HG02885 (cell line): ENCODE data around the gene PCDHA11.
"Not testable (repeated sequence)": the region's sequence is repeated elsewhere in the genome, so short reads cannot be mapped to it uniquely, and the experiment has no call there.

Source experiments
- ATAC-seq: cut with Tn5 transposase; IDR thresholded peaks from one replicate; pipeline ENCODE4 v1.9.1; 2021; ENCODE audit warnings: mild to moderate bottlenecking; ENCODE audit not compliant: unreplicated experiment, poor library complexity

The PCDHA11 gene, protein sequence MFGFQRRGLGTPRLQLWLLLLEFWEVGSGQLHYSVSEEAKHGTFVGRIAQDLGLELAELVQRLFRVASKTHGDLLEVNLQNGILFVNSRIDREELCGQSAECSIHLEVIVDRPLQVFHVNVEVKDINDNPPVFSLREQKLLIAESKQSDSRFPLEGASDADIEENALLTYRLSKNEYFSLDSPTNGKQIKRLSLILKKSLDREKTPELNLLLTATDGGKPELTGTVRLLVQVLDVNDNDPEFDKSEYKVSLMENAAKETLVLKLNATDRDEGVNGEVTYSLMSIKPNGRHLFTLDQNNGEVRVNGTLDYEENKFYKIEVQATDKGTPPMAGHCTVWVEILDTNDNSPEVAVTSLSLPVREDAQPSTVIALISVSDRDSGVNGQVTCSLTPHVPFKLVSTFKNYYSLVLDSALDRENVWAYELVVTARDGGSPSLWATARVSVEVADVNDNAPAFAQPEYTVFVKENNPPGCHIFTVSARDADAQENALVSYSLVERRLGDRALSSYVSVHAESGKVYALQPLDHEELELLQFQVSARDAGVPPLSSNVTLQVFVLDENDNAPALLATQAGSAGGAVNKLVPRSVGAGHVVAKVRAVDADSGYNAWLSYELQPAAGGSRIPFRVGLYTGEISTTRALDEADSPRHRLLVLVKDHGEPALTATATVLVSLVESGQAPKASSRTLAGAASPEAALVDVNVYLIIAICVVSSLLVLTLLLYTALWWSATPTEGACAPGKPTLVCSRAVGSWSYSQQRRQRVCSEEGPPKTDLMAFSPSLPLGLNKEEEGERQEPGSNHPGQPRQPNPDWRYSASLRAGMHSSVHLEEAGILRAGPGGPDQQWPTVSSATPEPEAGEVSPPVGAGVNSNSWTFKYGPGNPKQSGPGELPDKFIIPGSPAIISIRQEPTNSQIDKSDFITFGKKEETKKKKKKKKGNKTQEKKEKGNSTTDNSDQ

DNA sequence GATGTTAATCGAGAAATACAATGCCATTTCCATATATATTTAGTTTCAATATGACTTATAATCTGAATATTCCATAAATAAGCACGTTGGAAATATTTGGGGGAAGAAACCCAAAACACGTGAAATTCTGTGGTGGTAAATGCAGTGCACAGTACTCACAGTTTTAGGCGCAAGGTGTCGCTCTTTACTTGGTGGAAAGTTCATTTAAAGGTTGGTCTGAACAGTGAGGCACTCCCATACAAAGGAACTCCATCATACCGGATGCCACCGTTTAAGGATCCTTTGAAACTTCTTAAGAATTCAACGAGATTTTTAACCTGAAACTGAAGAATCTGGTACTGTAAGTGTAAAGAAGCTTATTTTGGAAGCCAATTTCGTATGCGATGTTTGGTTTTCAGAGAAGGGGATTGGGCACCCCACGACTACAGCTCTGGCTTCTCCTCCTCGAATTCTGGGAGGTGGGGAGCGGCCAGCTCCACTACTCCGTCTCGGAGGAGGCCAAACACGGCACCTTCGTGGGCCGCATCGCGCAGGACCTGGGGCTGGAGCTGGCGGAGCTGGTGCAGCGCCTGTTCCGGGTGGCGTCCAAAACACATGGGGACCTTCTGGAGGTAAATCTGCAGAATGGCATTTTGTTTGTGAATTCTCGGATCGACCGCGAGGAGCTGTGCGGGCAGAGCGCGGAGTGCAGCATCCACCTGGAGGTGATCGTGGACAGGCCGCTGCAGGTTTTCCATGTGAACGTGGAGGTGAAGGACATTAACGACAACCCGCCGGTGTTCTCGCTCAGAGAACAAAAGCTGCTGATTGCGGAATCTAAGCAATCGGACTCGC lies at the start of gene PCDHA11:
PCDHA11 (plus strand) TSS at position 237 of the 834 bp plus-strand sequence; CDS start at position 384, 147 bp downstream.
- ATAC-seq, result no peak

DNA sequence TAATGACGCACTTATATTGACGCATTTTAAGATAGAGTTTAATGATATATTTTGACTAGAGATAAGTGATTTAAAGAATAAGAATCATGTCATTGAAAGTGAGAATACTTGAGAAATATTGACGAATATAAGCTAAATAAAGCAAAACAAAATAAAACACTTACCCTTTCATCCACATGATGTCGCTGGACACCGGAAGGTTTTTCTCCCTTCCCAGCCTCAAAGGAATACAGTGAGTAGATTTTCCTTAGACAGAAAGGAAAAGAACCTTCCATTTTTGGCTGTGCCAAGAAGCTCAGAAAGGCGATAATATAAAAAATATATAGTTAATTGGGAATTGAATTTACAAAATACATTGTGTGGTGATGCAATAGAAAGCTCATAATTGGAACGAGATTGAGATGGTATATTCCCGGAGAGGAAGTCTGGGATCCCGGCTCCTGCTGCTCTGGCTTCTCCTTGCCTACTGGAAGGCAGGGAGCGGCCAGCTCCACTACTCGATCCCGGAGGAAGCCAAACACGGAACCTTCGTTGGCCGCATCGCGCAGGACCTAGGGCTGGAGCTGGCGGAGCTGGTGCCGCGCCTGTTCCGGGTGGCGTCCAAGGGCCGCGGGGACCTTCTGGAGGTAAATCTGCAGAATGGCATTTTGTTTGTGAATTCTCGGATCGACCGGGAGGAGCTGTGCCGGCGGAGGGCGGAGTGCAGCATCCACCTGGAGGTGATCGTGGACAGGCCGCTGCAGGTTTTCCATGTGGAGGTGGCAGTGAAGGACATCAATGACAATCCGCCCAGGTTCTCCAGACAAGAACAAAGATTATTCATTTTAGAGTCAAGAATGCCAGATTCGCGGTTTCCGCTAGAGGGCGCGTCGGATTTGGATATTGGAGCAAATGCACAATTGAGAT lies 47.1 kb upstream of the PCDHA11 start, which contains the start of gene PCDHA5:
PCDHA5 (plus strand) TSS at position 239 of the 906 bp plus-strand sequence.
- no peak for ATAC-seq

DNA sequence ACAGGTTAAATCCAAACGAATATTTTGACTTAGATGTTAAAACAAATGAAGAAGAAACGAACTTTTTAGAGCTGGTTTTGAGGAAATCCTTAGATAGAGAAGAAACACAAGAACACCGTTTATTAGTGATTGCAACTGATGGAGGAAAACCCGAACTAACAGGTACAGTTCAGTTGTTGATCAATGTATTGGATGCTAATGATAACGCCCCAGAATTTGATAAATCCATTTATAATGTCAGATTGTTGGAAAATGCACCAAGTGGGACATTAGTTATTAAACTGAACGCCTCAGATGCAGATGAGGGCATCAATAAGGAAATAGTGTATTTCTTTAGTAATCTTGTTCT lies 46.5 kb upstream of the PCDHA11 start:
- ATAC-seq, result no peak

DNA sequence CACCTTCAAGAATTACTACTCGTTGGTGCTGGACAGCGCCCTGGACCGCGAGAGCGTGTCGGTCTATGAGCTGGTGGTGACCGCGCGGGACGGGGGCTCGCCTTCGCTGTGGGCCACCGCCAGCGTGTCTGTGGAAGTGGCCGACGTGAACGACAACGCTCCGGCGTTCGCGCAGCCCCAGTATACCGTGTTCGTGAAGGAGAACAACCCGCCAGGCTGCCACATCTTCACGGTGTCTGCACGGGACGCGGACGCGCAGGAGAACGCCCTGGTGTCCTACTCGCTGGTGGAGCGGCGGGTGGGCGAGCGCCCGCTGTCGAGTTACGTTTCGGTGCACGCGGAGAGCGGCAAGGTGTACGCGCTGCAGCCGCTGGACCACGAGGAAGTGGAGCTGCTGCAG lies 45.8 kb upstream of the PCDHA11 start:
- ATAC-seq, result not testable (repeated sequence)

DNA sequence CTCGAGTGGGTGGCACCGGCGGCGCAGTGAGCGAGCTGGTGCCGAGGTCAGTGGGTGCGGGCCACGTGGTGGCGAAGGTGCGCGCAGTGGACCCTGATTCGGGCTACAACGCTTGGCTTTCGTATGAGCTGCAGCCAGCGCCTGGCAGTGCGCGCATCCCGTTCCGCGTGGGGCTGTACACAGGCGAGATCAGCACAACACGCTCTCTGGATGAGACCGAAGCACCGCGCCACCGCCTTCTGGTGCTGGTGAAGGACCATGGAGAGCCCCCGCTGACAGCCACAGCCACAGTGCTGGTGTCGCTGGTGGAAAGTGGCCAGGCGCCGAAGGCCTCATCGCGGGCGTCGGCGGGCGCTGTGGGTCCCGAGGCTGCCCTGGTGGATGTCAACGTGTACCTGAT lies 45.3 kb upstream of the PCDHA11 start:
- no peak for ATAC-seq

DNA sequence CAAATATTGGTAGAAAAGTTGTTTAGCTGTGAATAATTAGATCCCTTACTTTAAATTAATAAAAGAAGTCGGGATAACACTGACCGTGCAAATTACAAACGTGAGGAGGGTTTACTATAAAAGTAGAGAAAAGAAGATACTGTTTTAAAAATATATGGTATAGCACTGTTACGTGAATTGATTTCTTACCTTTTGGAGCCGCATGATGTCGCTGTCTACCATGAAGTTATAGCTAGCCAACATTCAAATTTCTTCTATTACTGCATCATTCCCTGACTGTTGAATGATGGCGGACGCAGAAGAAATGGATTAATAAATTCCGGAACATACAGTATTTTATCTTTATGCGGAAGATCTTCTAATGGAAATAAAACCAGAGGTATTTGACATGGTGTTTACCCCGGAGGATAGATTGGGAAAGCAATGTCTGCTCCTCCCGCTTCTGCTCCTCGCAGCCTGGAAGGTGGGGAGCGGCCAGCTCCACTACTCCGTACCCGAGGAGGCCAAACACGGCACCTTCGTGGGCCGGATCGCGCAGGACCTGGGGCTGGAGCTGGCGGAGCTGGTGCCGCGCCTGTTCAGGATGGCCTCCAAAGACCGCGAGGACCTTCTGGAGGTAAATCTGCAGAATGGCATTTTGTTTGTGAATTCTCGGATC lies 40.9 kb upstream of the PCDHA11 start, which contains the start of gene PCDHA6:
PCDHA6 (plus strand) TSS at position 257 of the 658 bp plus-strand sequence; CDS start at position 389, 132 bp downstream.
- ATAC-seq, result no peak

DNA sequence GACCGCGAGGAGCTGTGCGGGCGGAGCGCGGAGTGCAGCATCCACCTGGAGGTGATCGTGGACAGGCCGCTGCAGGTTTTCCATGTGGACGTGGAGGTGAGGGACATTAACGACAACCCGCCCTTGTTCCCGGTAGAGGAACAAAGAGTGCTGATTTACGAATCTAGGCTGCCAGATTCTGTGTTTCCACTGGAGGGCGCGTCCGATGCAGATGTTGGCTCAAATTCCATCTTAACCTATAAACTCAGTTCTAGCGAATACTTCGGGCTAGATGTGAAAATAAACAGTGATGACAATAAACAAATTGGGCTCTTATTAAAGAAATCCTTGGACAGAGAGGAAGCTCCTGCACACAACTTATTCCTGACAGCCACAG lies 40.4 kb upstream of the PCDHA11 start:
- no peak for ATAC-seq

DNA sequence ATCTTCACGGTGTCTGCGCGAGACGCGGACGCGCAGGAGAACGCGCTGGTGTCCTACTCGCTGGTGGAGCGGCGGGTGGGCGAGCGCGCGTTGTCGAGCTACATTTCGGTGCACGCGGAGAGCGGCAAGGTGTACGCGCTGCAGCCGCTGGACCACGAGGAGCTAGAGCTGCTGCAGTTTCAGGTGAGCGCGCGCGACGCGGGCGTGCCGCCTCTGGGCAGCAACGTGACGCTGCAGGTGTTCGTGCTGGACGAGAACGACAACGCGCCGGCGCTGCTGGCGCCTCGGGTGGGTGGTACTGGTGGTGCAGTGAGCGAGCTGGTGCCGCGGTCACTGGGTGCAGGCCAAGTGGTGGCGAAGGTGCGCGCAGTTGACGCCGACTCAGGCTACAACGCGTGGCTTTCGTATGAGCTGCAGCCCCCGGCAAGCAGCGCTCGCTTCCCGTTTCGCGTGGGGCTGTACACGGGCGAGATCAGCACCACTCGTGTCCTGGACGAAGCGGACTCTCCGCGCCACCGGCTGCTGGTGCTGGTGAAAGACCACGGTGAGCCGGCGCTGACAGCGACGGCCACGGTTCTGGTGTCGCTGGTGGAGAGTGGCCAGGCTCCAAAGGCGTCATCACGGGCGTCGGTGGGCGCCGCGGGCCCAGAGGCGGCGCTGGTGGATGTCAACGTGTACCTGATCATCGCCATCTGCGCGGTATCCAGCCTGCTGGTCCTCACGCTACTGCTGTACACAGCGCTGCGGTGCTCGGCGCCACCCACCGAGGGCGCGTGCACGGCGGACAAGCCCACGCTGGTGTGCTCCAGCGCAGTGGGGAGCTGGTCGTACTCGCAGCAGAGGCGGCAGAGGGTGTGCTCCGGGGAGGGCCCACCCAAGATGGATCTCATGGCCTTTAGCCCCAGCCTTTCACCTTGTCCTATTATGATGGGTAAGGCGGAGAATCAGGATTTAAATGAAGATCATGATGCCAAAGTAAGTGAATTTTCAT lies 39.0 kb upstream of the PCDHA11 start:
- not testable (repeated sequence) for ATAC-seq

DNA sequence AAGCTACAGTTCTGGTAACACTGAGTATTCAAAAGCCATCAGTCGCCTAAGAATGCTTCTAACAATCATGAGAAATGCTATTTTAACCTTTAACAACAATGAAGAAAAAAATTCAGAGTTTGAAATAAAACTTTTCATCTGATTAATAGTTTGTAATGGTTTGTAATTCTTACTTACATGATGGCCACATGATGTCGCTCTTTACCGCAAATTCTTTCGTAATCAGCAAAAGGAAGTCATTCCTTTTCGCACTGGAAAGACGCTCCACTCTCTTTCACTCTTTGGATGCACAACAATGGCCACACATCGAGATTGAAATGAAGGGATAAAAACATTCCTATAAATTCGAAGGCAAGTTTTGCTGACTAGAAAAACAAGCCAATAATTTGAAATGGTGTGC lies 34.8 kb upstream of the PCDHA11 start, which contains the start of gene PCDHA7:
PCDHA7 (plus strand) TSS at position 277 of the 400 bp plus-strand sequence; CDS start at position 392, 115 bp downstream.
- ATAC-seq, result no peak

DNA sequence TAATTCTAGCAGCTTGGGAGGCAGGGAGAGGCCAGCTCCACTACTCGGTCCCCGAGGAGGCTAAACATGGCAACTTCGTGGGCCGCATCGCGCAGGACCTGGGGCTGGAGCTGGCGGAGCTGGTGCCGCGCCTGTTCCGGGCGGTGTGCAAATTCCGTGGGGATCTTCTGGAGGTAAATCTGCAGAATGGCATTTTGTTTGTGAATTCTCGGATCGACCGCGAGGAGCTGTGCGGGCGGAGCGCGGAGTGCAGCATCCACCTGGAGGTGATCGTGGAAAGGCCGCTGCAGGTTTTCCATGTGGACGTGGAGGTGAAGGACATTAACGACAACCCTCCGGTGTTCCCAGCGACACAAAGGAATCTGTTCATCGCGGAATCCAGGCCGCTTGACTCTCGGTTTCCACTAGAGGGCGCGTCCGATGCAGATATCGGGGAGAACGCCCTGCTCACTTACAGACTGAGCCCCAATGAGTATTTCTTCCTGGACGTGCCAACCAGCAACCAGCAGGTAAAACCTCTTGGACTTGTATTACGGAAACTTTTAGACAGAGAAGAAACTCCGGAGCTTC lies 34.2 kb upstream of the PCDHA11 start:
- ATAC-seq, result not testable (repeated sequence)

DNA sequence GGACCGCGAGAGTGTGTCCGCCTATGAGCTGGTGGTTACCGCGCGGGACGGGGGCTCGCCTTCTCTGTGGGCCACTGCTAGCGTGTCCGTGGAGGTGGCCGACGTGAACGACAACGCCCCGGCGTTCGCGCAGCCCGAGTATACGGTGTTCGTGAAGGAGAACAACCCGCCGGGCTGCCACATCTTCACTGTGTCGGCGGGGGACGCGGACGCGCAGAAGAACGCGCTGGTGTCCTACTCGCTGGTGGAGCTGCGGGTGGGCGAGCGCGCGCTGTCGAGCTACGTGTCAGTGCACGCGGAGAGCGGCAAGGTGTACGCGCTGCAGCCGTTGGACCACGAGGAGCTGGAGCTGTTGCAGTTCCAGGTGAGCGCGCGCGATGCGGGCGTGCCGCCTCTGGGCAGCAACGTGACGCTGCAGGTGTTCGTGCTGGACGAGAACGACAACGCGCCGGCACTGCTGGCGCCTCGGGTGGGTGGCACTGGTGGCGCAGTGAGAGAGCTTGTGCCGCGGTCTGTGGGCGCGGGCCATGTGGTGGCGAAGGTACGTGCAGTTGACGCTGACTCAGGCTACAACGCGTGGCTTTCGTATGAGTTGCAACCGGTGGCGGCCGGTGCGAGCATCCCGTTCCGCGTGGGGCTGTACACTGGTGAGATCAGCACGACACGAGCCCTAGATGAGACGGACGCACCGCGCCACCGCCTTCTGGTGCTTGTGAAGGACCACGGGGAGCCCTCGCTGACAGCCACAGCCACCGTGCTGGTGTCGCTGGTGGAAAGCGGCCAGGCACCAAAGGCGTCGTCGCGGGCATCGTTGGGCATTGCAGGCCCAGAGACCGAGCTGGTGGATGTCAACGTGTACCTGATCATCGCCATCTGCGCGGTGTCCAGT lies 32.9 kb upstream of the PCDHA11 start:
- ATAC-seq, result no peak

DNA sequence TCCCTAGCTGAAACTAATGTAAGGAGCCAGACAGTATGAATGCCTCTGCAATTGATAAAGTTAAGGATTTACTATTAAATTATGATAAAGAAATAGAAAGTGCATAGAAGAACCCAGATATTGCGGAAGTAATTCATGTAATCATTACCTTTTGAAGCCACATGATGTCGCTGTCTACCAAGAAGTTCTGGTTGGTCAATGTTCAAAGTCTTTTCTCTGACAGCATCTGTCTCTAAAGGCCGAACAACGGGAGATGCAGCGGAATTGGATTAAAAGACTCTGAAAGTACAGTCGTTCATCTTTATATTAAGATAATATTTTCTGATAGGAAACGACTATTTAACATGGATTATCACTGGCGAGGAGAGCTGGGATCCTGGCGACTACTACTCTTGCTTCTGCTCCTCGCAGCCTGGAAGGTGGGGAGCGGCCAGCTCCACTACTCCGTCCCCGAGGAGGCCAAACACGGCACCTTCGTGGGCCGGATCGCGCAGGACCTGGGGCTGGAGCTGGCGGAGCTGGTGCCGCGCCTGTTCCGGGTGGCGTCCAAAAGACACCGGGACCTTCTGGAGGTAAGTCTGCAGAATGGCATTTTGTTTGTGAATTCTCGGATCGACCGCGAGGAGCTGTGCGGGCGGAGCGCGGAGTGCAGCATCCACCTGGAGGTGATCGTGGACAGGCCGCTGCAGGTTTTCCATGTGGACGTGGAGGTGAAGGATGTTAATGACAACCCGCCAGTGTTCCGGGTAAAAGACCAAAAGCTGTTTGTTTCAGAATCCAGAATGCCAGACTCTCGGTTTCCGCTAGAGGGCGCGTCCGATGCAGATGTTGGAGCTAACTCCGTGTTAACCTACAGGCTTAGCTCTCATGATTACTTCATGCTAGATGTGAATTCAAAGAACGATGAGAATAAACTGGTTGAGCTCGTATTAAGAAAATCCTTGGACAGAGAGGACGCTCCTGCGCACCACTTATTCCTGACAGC lies 27.5 kb upstream of the PCDHA11 start, which contains the start of gene PCDHA8:
PCDHA8 (plus strand) TSS at position 210 of the 985 bp plus-strand sequence; CDS start at position 345, 135 bp downstream.
- no peak for ATAC-seq

DNA sequence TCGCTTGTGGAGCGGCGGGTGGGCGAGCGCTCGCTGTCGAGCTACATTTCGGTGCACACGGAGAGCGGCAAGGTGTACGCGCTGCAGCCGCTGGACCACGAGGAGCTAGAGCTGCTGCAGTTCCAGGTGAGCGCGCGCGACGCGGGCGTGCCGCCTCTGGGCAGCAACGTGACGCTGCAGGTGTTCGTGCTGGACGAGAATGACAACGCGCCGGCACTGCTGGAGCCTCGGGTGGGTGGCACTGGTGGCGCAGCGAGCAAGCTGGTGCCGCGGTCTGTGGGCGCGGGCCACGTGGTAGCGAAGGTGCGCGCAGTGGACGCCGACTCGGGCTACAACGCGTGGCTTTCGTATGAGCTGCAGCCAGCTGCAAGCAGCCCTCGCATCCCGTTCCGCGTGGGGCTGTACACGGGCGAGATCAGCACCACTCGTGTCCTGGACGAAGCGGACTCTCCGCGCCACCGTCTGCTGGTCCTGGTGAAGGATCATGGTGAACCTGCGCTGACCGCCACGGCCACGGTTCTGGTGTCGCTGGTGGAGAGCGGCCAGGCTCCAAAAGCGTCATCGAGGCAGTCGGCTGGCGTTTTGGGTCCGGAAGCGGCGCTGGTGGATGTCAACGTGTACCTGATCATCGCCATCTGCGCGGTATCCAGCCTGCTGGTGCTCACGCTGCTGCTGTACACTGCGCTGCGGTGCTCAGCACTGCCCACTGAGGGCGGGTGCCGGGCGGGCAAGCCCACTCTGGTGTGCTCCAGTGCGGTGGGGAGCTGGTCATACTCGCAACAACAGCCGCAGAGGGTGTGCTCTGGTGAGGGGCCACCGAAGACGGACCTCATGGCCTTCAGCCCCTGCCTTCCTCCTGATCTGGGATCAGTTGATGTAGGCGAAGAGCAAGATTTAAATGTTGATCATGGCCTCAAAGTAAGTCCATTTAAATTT lies 25.7 kb upstream of the PCDHA11 start:
- no peak for ATAC-seq
